Activated naive CD8-positive, alpha-beta T cell treated with anti-CD3 and anti-CD28 coated beads for 36 hours (primary cell): ENCODE measurements around the gene MRNIP. TPM values are rescaled to one million over a fixed set of nuclear protein-coding genes. Genes with fewer than 3 reads are reported as not detected.
A peak's percentile ranks its signal among the peaks of the same experiment; 100 is the strongest.

Experiments
- DNase-seq: peaks from one replicate; pipeline ENCODE4 v3.0.0; 2021
- H3K27ac Mint-ChIP-seq: one replicate; pipeline ENCODE4 v1.8.0; 2022; ENCODE audit warnings: mild to moderate bottlenecking, moderate library complexity, mixed read lengths
- H3K27me3 Mint-ChIP-seq: one replicate; pipeline ENCODE4 v1.8.0; 2022; ENCODE audit warnings: mild to moderate bottlenecking, mixed read lengths
- H3K36me3 Mint-ChIP-seq: one replicate; pipeline ENCODE4 v1.8.0; 2021; ENCODE audit warnings: mild to moderate bottlenecking, mixed read lengths
- H3K4me1 Mint-ChIP-seq: one replicate; pipeline ENCODE4 v1.8.0; 2021; ENCODE audit warnings: mixed read lengths
- H3K4me3 Mint-ChIP-seq: one replicate; pipeline ENCODE4 v1.8.0; 2022; ENCODE audit warnings: mild to moderate bottlenecking, moderate library complexity, mixed read lengths
- H3K9me3 Mint-ChIP-seq: one replicate; pipeline ENCODE4 v1.8.0; 2022; ENCODE audit warnings: mixed read lengths
- total RNA-seq, 2 experiments: library from RNA; stranded (reverse); gene quantifications; one replicate each; pipeline ENCODE4 v1.2.3, GENCODE V29; 2021

MRNIP gene
- 10 to 100 TPM; 12.3 to 13.9 TPM for total RNA-seq

DNA sequence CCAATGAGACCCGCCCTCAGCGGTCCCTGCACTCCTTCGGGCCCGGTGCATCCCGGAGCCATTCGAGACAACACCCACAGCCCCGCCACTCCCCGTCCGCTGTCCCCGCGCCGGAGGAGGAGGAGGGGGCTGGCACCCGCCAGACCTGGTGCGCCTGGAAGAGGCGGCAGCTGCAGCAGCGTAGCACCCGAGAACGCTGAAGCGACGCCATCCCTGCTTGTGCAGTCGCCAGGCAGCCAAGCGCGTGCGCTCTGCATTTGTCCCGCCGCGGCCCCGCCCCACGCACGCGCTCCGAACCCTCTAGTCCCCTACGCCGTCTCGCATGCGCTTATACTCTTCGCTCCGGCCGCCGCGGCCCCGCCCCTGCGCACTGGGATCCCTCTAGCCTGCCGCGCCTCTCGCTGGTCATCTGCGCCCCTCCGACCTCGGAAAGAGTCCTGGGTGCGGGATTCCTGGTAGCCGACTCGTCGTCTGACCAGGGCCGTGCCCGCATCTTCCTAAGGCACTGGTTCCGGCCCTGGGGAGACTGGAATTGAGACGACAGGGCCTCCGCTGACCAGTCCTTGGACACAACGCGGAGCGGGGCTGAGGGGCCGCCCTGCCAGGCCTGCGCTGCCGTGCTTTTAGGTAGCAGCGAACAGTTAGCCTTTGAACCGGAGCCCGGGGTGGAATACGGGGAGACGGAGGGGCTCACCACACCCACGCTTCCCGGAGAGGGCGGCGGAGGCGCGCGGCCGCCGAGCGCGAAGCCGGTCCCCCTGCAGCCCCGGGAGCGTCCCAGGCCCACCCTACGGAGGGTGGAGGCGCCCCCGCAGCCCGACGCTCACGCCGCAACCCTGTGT, at the start of gene MRNIP:
MRNIP (minus strand) TSS at position 232 of the 842 bp plus-strand sequence; CDS start at position 211, 21 bp downstream.
- H3K4me3 Mint-ChIP-seq: peak within 1 kb of the TSS; percentile 89
- peak; percentile 93 for DNase-seq
- H3K9me3 Mint-ChIP-seq: no peaks in the 10 kb centered on the region
- H3K4me1 Mint-ChIP-seq: peaks cover 15% of the 10 kb centered on the region
- H3K36me3 Mint-ChIP-seq: peaks cover 11% of the 10 kb centered on the region
- H3K27me3 Mint-ChIP-seq: no peaks in the 10 kb centered on the region
- H3K27ac Mint-ChIP-seq: peak within 1 kb of the TSS; percentile 76

- Mint-ChIP-seq H3K4me3 (peak within 1 kb of the TSS; percentile 94), H3K27me3 (no peaks in the 10 kb centered on the region), H3K27ac (peak within 1 kb of the TSS; percentile 83), H3K36me3 (peaks cover 7% of the 10 kb centered on the region), H3K4me1 (peaks cover 12% of the 10 kb centered on the region), H3K9me3 (no peaks in the 10 kb centered on the region)
- peak; percentile 76 for DNase-seq
Observed at GRCh38 chr5:179907556-179908324, 49.1 kb upstream of the MRNIP start, which contains the start of gene TBC1D9B. Gene TBC1D9B (minus strand): TSS chr5:179907897. CDS start chr5:179907821, 76 bp downstream.

DNA sequence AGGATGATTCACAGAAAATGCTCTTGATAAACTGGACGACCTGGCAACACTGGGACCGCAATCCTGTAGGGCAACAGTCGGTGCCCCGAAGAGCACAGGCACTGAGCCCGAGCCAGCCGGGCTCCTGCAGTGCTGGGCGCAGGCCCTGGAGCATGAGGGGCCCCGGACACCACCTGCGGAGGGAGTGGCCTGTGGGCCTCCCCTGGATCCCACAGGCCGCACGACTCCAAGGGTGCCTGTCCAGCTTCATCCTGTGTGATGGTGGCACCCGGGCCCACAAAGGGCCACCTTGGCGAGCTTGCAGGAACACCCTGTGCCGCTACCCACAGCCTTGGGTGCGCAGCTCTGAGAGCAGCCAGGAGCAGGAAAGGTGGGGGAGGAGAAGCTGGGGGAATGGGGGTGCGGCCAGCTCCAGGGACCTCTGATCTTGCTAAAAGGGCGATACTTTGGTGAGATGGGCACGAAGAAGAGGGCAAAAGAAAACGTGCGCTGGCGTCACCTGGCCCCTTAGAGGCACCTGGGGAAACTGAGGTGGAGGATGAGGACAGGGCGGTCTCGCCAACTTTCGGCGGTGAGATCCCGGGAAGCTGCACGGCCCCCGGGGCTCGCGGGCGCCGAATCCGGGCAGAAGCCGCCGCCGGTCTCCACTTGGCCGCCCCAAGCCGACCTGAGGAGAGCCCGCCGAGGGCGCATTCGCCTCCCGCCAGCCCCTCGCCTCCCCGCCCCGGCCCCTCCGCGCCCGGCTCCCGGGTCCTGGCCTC, 48.4 kb upstream of the MRNIP start:
- peak; percentile 32 for DNase-seq
- peaks cover 8% of the 10 kb centered on the region for H3K36me3 Mint-ChIP-seq
- no peaks in the 10 kb centered on the region for H3K27me3 Mint-ChIP-seq
- no peaks in the 10 kb centered on the region for H3K9me3 Mint-ChIP-seq
- peak overlapping the region; percentile 83 for H3K27ac Mint-ChIP-seq
- peaks cover 12% of the 10 kb centered on the region for H3K4me1 Mint-ChIP-seq
- peak overlapping the region; percentile 94 for H3K4me3 Mint-ChIP-seq

DNA sequence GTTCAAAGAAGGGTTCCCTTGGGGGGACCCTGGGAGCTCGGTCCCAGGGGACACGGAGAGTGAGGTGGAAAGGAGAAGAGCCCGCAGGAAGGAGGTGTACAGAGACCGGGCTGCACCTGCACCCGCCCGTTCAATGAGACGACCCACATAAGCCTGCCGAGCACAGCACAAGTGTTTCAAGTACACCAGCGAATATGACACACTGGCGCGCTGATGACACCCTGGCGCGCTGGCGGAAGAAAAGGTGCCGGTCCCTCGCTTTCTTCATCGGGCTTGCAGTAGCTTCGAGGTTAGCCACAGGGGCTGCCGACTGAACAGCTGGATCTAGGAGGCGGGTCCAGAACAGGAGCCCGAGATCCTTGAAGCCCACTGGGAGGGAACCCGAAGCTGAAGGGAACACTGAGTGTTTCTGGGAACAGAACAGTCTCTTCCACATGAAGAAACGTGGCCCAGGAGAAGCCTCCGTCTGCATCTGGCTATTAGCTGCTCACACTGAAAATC, 47.7 kb upstream of the MRNIP start:
- Mint-ChIP-seq H3K9me3 (no peaks in the 10 kb centered on the region), H3K4me3 (peak overlapping the region; percentile 94), H3K36me3 (peaks cover 9% of the 10 kb centered on the region), H3K27me3 (no peaks in the 10 kb centered on the region), H3K27ac (no peak overlapping the region), H3K4me1 (peaks cover 12% of the 10 kb centered on the region)
- peak; percentile 10 for DNase-seq

DNA sequence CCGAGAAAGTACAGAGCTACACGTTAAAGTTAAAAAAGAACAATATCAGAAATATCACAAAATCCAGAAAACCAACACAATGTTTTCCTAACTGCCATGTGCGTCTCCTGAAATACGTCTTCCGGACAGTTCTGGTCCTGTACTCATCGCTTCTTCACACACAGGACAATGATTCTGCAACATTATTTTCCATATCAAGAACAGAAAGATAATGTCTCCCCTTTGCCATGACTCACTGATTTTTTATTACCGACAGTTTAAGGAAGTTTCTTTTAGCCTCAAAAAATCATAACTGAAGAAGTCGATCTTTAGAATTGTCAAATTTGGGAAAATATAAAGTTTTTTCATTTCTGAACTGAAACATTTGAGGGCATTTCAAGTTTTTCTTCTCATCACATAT, 46.5 kb upstream of the MRNIP start:
- Mint-ChIP-seq H3K4me3 (no peak overlapping the region), H3K36me3 (peaks cover 9% of the 10 kb centered on the region), H3K27ac (no peak overlapping the region), H3K9me3 (no peaks in the 10 kb centered on the region), H3K4me1 (peaks cover 12% of the 10 kb centered on the region), H3K27me3 (no peaks in the 10 kb centered on the region)
- no peak for DNase-seq

- Mint-ChIP-seq H3K27ac (no peak overlapping the region), H3K9me3 (no peaks in the 10 kb centered on the region), H3K36me3 (peaks cover 9% of the 10 kb centered on the region)
Observed at GRCh38 chr5:179904463-179905160, 46.0 kb upstream of the MRNIP start.

GRCh38 chr5:179902763-179903158, 44.1 kb upstream of the MRNIP start:
- no peaks in the 10 kb centered on the region for H3K9me3 Mint-ChIP-seq
- DNase-seq: no peak
- peaks cover 17% of the 10 kb centered on the region for H3K36me3 Mint-ChIP-seq
- H3K27ac Mint-ChIP-seq: no peak overlapping the region
- H3K4me3 Mint-ChIP-seq: no peak overlapping the region
- no peaks in the 10 kb centered on the region for H3K27me3 Mint-ChIP-seq
- peaks cover 12% of the 10 kb centered on the region for H3K4me1 Mint-ChIP-seq

More at GRCh38 chr5:179904463-179905160, 46.0 kb upstream of the MRNIP start:
- no peak overlapping the region for H3K4me3 Mint-ChIP-seq
- H3K27me3 Mint-ChIP-seq: no peaks in the 10 kb centered on the region
- peaks cover 12% of the 10 kb centered on the region for H3K4me1 Mint-ChIP-seq
- DNase-seq: no peak

DNA sequence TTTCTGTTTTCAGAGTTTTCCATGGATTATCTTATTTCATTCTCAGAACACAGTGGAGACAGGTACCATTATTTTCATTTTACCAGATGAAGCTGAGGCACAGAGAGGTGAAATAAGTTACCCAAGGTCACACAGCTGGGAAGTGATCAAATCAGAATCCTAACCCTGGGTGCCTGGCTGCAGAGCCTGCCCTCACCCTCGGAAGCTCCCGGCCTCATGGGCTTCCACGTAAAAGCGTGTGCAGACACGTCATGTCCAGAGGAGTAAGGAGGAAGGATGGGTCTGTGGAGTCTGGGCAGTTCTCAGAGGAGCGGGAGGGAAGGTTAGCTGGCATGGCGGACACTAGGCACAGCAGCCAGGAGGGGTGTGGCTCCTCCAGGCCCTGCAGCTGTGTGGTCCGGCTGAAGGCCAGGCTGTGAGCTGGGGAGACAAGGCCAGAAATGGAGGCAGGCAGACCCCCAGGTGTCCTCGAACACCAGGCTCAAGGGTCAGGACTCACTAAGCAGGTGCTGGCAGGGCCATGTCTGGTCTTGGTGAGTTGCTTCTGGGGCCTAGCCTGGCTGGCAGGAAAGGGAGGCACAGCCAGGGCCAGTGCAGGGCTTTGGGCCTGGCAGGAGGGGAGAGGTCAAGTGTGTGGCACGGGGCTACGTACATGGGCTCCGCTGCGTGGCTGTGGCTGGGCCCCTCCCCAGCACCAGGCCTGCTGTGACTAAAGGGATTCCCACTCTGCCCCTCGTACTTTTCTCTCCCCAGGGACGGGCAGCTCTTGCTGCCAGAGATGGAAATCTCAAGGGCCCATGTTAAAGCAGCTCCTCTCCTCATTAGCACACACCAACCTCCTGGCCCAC, 43.5 kb upstream of the MRNIP start:
- peaks cover 12% of the 10 kb centered on the region for H3K4me1 Mint-ChIP-seq
- H3K4me3 Mint-ChIP-seq: no peak overlapping the region
- no peaks in the 10 kb centered on the region for H3K9me3 Mint-ChIP-seq

DNA sequence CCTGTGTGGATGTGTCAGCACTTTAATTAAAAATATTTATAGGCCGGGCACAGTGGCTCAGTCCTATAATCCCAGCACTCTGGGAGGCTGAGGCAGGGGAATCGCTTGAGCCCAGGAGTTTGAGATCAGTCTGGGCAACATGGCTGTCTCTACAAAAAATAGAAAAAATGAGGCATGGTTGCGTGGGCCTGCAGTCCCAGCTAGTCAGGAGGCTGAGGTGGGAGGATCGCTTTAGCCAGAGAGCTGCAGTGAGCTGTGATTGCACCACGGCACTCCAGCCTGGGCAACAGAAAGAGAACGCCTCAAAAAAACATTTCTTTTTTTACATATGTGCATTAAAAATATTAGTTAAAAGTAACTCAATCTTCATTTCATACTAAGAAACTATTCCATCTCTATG, 42.8 kb upstream of the MRNIP start:
- peaks cover 9% of the 10 kb centered on the region for H3K4me1 Mint-ChIP-seq
- H3K36me3 Mint-ChIP-seq: peaks cover 19% of the 10 kb centered on the region
- no peaks in the 10 kb centered on the region for H3K9me3 Mint-ChIP-seq
- DNase-seq: no peak
- no peak overlapping the region for H3K27ac Mint-ChIP-seq
- no peak overlapping the region for H3K4me3 Mint-ChIP-seq
- no peaks in the 10 kb centered on the region for H3K27me3 Mint-ChIP-seq

More for the DNA sequence above, 43.5 kb upstream of the MRNIP start:
- no peak overlapping the region for H3K27ac Mint-ChIP-seq
- peaks cover 19% of the 10 kb centered on the region for H3K36me3 Mint-ChIP-seq
- no peak for DNase-seq
- no peaks in the 10 kb centered on the region for H3K27me3 Mint-ChIP-seq

DNA sequence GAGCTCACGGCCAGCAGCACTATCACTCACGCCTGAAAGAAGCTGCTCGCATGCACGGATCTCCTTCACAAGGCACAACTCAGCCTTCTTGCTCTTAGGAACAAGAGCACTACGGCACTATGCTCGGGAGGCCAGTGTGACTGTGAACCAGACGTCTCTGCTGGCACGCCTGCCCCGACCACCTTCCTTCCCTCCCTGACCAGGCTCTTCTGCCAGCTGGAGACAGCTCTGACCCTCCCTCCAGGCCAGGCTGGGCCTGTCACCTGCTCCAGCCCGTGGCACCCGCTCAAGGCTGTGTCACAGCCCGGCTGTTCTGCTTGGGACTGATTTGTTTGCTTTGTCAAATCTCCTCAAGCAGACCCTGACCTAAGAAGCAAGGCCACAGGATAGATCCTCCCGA, 42.1 kb upstream of the MRNIP start:
- Mint-ChIP-seq H3K27me3 (no peaks in the 10 kb centered on the region), H3K27ac (no peak overlapping the region), H3K4me3 (no peak overlapping the region), H3K4me1 (peaks cover 4% of the 10 kb centered on the region), H3K9me3 (no peaks in the 10 kb centered on the region), H3K36me3 (peaks cover 16% of the 10 kb centered on the region)
- no peak for DNase-seq

- Mint-ChIP-seq H3K36me3 (peaks cover 19% of the 10 kb centered on the region), H3K4me1 (peaks cover 4% of the 10 kb centered on the region), H3K4me3 (no peak overlapping the region), H3K27me3 (no peaks in the 10 kb centered on the region), H3K9me3 (no peaks in the 10 kb centered on the region), H3K27ac (no peak overlapping the region)
- DNase-seq: no peak
Observed at GRCh38 chr5:179900206-179900605, 41.6 kb upstream of the MRNIP start.

- no peak overlapping the region for H3K27ac Mint-ChIP-seq
- H3K9me3 Mint-ChIP-seq: no peaks in the 10 kb centered on the region
- H3K4me1 Mint-ChIP-seq: no peaks in the 10 kb centered on the region
- H3K36me3 Mint-ChIP-seq: peaks cover 16% of the 10 kb centered on the region
- no peaks in the 10 kb centered on the region for H3K27me3 Mint-ChIP-seq
- H3K4me3 Mint-ChIP-seq: no peak overlapping the region
- DNase-seq: no peak
Observed at GRCh38 chr5:179895861-179896260, 37.2 kb upstream of the MRNIP start.
